ENCODE measurements around the gene NBPF4.

The NBPF4 gene

DNA sequence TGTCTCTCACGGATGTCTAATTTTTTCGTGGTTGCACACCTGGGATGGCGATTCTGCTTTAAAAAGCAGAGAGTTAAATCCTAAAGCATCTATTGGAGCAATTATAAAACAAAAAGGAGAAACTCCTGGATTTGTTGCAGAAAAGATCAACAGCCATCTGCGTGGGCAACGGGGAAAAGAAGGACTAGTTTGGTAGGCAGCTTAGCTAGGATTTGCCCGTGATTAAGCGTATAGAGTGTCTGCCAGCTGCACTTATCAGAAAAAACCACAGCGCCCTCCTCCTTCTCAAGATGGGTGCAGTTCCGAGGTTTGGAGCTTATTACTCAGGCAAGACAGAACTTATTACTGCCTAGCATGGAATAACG lies 43.2 kb downstream of the NBPF4 start:
- TF ChIP-seq TAF1 (IDR thresholded peaks at IDR 0.05; ENCODE audit: borderline replicate concordance, insufficient read depth, low read length) (no peak), FOXP2 (optimal IDR thresholded peaks at IDR 0.05; ENCODE audit: borderline replicate concordance, extremely low read depth, extremely low read length, insufficient read depth) (no peak), POLR2AphosphoS5 (IDR thresholded peaks at IDR 0.05; ENCODE audit: low read depth, low read length) (no peak), SIN3A (IDR thresholded peaks at IDR 0.05; ENCODE audit: borderline replicate concordance, insufficient read depth, low read length) (no peak)
- TF ChIP-seq, protein P1, sequence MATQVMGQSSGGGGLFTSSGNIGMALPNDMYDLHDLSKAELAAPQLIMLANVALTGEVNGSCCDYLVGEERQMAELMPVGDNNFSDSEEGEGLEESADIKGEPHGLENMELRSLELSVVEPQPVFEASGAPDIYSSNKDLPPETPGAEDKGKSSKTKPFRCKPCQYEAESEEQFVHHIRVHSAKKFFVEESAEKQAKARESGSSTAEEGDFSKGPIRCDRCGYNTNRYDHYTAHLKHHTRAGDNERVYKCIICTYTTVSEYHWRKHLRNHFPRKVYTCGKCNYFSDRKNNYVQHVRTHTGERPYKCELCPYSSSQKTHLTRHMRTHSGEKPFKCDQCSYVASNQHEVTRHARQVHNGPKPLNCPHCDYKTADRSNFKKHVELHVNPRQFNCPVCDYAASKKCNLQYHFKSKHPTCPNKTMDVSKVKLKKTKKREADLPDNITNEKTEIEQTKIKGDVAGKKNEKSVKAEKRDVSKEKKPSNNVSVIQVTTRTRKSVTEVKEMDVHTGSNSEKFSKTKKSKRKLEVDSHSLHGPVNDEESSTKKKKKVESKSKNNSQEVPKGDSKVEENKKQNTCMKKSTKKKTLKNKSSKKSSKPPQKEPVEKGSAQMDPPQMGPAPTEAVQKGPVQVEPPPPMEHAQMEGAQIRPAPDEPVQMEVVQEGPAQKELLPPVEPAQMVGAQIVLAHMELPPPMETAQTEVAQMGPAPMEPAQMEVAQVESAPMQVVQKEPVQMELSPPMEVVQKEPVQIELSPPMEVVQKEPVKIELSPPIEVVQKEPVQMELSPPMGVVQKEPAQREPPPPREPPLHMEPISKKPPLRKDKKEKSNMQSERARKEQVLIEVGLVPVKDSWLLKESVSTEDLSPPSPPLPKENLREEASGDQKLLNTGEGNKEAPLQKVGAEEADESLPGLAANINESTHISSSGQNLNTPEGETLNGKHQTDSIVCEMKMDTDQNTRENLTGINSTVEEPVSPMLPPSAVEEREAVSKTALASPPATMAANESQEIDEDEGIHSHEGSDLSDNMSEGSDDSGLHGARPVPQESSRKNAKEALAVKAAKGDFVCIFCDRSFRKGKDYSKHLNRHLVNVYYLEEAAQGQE (IDR thresholded peaks at IDR 0.05; ENCODE audit: insufficient read depth in 1 of 2, low read depth in 2 of 2, low read length in 2 of 2), result no peak

- TF ChIP-seq FOXP2 (optimal IDR thresholded peaks at IDR 0.05; ENCODE audit: borderline replicate concordance, extremely low read depth, extremely low read length, insufficient read depth), result peak; percentile 44
- TF ChIP-seq, protein P1 (IDR thresholded peaks at IDR 0.05; ENCODE audit: insufficient read depth in 1 of 2, low read depth in 2 of 2, low read length in 2 of 2), result no peak; a peak in 1 of 4 replicates
These were observed 43.8 kb downstream of the NBPF4 start, which contains the start of gene SLC25A24 for GRCh38 chr1:108199781-108200686. Gene SLC25A24, minus strand, starts transcription at chr1:108200343. Its CDS starts 205 bp downstream, at chr1:108200138.

DNA sequence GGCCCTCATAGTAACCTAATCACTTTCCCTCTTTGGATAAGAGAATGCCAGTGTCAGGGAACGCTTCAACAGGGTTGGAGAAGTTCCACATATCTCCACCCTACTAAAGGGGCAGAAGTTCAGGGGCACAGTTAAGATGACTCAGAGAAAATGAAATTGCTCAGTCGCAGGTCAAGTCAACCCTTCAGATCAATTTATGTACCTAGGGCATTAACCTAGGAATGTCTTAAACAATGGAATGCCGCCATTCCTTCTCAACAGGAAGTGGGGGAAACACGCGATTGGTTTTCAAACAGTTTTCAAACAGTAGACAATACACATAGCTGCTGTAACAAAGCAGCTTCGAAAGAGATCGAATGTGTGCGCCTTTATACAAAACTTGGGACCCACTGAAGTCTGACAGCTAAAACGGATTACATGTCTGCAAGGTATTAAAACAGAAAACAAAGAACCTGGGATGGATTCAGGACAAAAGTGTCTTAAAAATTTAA lies 44.6 kb downstream of the NBPF4 start:
- TF ChIP-seq TAF1 (IDR thresholded peaks at IDR 0.05; ENCODE audit: borderline replicate concordance, insufficient read depth, low read length) (no peak), POLR2AphosphoS5 (IDR thresholded peaks at IDR 0.05; ENCODE audit: low read depth, low read length) (no peak), FOXP2 (optimal IDR thresholded peaks at IDR 0.05; ENCODE audit: borderline replicate concordance, extremely low read depth, extremely low read length, insufficient read depth) (no peak), SIN3A (IDR thresholded peaks at IDR 0.05; ENCODE audit: borderline replicate concordance, insufficient read depth, low read length) (no peak)
- TF ChIP-seq, protein P1 (IDR thresholded peaks at IDR 0.05; ENCODE audit: insufficient read depth in 1 of 2, low read depth in 2 of 2, low read length in 2 of 2), result no peak

- TF ChIP-seq POLR2AphosphoS5 (IDR thresholded peaks at IDR 0.05; ENCODE audit: low read depth, low read length), result no peak
- TF ChIP-seq FOXP2 (optimal IDR thresholded peaks at IDR 0.05; ENCODE audit: borderline replicate concordance, extremely low read depth, extremely low read length, insufficient read depth), result no peak
- no peak for TF ChIP-seq TAF1 (IDR thresholded peaks at IDR 0.05; ENCODE audit: borderline replicate concordance, insufficient read depth, low read length)
- TF ChIP-seq, protein P1 (IDR thresholded peaks at IDR 0.05; ENCODE audit: insufficient read depth in 1 of 2, low read depth in 2 of 2, low read length in 2 of 2), result no peak
- TF ChIP-seq SIN3A (IDR thresholded peaks at IDR 0.05; ENCODE audit: borderline replicate concordance, insufficient read depth, low read length), result no peak
These were observed 49.8 kb downstream of the NBPF4 start for GRCh38 chr1:108194051-108194450.
